ENCODE measurements around the gene AKAP7.

Gene AKAP7

DNA sequence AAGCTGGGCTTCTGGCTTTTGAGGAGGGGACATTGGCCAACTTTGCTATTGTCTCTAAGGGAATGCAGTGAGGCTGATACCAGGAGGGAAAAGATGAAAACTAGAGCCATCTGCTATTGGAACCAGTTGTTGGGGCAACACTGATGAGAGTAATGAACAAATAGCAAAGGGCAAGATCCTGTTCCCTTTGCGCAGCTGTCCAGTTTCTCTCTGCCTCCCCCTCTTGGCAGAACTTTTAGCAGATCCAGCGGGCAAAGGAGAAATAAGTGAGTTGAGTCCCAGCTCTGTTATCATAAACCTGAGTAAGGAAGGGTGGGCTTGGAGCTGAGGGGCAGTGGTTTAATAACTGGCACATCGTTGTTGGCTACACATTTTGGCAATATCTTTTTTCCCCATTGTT, 126.8 kb downstream of the AKAP7 start:
- TF ChIP-seq POLR2A (IDR thresholded peaks at IDR 0.05; ENCODE audit: low read length) = no peak
- TF ChIP-seq GATA1 (IDR thresholded peaks at IDR 0.05; ENCODE audit: low read depth, low read length) = no peak
- no peak for DNase-seq

DNA sequence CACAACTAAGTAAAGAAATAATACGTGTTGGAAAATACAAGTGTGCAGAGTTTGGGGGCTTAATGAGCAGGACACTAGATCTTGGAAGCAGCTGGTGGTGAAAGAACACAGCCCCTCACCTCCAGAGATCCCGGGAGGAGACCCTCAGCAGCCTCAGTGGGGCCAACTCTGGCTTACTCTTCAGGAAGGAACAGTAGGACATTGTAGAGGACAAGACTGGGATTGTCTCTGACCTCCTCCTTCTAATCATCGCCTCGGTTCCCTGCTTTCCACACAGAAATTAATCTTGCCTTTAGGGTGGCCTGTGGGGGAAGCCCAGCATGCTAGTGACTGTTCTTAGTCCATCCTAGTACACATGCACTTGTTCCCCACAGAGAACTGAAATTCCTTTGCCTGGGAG, 130.7 kb downstream of the AKAP7 start:
- DNase-seq = no peak
- no peak for TF ChIP-seq GATA1 (IDR thresholded peaks at IDR 0.05; ENCODE audit: low read depth, low read length)
- no peak for TF ChIP-seq POLR2A (IDR thresholded peaks at IDR 0.05; ENCODE audit: low read length)

- no peak for DNase-seq
- no peak for TF ChIP-seq GATA1 (IDR thresholded peaks at IDR 0.05; ENCODE audit: low read depth, low read length)
- no peak for TF ChIP-seq POLR2A (IDR thresholded peaks at IDR 0.05; ENCODE audit: low read length)
Observed at GRCh38 chr6:131268303-131268702, 133.0 kb downstream of the AKAP7 start.

DNA sequence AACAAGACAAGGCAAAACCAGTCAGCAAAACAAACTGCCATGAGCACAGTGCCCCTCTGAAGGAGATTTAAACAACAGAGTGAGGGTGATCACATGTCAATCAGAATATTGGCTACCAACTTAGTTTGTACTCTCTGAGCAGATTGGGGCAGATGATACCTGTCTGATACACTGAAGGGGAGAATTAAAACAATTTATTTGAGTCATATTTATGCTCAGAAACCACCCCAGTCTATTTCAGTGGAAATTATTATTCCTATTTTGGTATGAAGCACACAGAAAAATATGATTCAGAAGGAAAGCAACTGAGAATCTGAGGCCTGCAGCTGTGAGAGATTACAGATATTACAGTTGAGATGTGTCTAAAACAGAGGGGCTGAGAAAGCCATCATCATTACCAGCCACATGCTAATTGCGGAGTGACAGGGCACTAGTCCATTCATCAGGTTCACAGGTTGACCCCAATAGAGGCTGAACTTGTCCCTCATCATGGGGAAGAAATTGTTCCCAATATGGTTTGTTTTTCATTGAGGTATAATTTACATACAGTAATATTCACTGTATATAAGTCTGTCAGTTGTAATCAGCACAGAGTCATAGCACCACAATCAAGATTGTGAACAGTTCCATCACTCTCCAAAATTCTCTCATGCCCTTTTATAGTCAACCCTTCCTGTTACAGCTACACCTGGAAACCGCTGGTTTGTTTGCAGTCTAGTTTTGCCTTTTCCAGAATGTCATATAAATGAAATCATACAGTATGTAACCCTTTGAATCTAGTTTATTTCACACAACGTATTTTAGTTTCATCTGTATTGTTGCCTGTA, 134.5 kb downstream of the AKAP7 start:
- TF ChIP-seq GATA1 (IDR thresholded peaks at IDR 0.05; ENCODE audit: low read depth, low read length) (no peak), POLR2A (IDR thresholded peaks at IDR 0.05; ENCODE audit: low read length) (no peak)
- DNase-seq = no peak

- TF ChIP-seq GATA1 (IDR thresholded peaks at IDR 0.05; ENCODE audit: low read depth, low read length) = no peak
- TF ChIP-seq POLR2A (IDR thresholded peaks at IDR 0.05; ENCODE audit: low read length) = no peak
- DNase-seq = no peak
Observed at GRCh38 chr6:131270534-131270933, 135.3 kb downstream of the AKAP7 start.

GRCh38 chr6:131275273-131275672, 140.0 kb downstream of the AKAP7 start:
- DNase-seq = no peak
- TF ChIP-seq GATA1 (IDR thresholded peaks at IDR 0.05; ENCODE audit: low read depth, low read length) = no peak
- no peak for TF ChIP-seq POLR2A (IDR thresholded peaks at IDR 0.05; ENCODE audit: low read length)

GRCh38 chr6:131277591-131277990, 142.3 kb downstream of the AKAP7 start:
- no peak for TF ChIP-seq GATA1 (IDR thresholded peaks at IDR 0.05; ENCODE audit: low read depth, low read length)
- TF ChIP-seq POLR2A (IDR thresholded peaks at IDR 0.05; ENCODE audit: low read length) = no peak
- no peak for DNase-seq

DNA sequence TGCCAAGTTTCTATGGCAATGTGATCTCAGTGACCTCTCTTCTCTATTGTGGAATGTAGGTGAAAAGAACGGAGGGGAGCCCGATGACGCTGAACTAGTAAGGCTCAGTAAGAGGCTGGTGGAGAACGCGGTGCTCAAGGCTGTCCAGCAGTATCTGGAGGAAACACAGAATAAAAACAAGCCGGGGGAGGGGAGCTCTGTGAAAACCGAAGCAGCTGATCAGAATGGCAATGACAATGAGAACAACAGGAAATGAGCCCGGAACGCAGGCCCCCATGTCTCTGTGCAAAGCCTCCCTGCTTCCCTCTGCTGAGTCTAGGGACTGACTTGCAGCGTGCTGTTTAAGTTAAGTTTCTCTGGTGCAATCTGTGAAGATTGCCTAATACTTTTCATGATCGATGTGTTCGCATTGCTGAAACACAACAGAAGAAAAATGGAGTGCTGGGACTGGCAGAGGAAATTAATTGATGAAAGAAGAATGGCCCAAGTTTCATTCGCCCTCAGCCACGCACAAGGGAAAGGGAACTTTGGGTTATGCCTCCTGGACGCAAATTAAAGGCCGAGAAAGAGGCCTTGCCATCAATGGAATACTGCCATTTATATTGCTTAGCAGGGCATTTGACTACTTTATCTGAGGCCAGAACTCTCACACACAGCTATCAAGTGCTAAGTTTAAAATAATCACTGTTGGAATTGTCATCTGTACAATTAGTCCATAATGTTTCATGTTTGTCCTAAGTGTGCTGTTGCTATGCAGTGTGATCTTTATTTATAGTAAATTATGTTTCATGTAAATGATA, 146.4 kb downstream of the AKAP7 start:
- no peak for DNase-seq
- TF ChIP-seq POLR2A (IDR thresholded peaks at IDR 0.05; ENCODE audit: low read length) (no peak), GATA1 (IDR thresholded peaks at IDR 0.05; ENCODE audit: low read depth, low read length) (no peak)

GRCh38 chr6:131282365-131282764, 147.1 kb downstream of the AKAP7 start:
- TF ChIP-seq GATA1 (IDR thresholded peaks at IDR 0.05; ENCODE audit: low read depth, low read length) (no peak), POLR2A (IDR thresholded peaks at IDR 0.05; ENCODE audit: low read length) (no peak)
- no peak for DNase-seq

DNA sequence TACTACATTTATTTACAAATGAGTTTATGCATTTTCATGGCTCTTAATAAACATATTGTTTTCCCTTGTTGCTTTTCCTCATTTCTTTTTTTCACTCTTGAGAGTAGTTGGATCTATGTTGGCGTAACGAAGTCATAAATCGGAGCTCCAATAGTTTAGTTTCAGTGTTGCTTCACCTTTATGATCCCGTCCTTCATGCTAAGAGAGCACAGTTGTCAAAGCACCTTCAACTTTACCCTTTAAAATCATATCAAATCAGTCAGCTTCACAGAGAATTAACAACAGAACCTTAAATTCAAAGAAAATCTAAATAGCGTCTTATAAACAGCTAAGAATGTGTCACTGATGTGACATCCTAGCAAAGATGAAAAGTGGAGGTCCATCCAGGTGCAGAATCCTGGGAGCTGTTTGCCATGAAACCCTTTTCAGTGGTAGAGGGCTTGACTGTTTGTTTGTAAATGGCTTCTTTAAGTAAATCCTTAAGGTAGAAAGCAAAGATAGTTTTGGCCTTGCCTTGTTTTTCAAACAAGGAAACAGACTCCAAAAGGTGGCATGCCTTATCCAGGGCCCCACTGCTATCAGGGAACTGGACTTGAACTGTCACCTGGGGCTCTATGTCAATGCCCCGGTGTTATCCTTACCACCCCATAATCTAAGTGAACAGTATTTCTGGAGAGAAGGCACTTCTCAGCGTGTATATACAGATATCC, 148.4 kb downstream of the AKAP7 start:
- TF ChIP-seq POLR2A (IDR thresholded peaks at IDR 0.05; ENCODE audit: low read length) = no peak
- TF ChIP-seq GATA1 (IDR thresholded peaks at IDR 0.05; ENCODE audit: low read depth, low read length) = no peak
- DNase-seq = no peak

DNA sequence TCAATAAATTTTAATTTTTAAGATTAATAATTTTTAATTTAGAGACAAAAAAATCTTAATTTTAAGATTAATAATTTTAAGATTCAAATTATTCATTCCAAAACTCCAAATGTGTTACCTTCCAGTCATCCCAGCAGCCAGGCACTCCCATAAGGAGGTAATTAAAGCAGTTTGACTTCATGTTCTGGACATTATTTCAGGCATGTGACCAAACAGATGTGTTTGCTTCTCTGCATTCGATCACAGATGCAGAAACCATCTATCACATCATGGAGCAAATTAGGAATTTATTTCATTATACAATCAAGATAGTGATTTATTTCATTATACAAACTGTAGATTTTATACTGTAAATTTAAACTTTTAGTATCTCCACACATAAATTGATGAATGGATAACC, 150.3 kb downstream of the AKAP7 start:
- DNase-seq = no peak
- no peak for TF ChIP-seq GATA1 (IDR thresholded peaks at IDR 0.05; ENCODE audit: low read depth, low read length)
- no peak for TF ChIP-seq POLR2A (IDR thresholded peaks at IDR 0.05; ENCODE audit: low read length)

- no peak for DNase-seq
- TF ChIP-seq GATA1 (IDR thresholded peaks at IDR 0.05; ENCODE audit: low read depth, low read length) = no peak
Observed at GRCh38 chr6:131286469-131287040, 151.3 kb downstream of the AKAP7 start.

- TF ChIP-seq POLR2A (IDR thresholded peaks at IDR 0.05; ENCODE audit: low read length) = no peak
- TF ChIP-seq GATA1 (IDR thresholded peaks at IDR 0.05; ENCODE audit: low read depth, low read length) = no peak
- no peak for DNase-seq
Observed at GRCh38 chr6:131288214-131288613, 152.9 kb downstream of the AKAP7 start.

DNA sequence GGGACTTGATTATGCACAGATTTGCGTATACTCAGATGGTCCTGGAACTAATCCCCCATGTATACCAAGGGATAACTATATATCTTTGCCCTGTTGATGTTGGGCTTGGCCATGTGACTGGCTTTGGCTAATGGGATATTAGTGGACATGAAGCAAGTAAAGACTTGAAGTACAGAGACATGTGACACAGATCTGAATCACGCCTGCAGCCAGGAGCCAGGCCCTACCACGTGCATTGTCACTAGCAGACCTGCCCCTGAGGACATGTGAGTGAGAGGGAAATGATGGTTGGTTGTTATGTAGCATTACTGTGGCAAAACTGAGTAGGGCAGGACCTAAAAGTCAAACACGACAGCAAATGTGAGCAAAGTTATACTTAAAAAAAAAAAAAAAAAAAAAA, 155.7 kb downstream of the AKAP7 start:
- no peak for DNase-seq
- TF ChIP-seq GATA1 (IDR thresholded peaks at IDR 0.05; ENCODE audit: low read depth, low read length) (no peak), POLR2A (IDR thresholded peaks at IDR 0.05; ENCODE audit: low read length) (no peak)
